SH-SY5Y (cell line): ENCODE measurements around the gene OR5K1.

Source experiments
- GATA2 ChIP-seq: IDR thresholded peaks from 2 replicates; pipeline ENCODE4 v1.6.1; 2011; ENCODE audit warnings: mild to moderate bottlenecking, low read depth, low read length
- GATA3 ChIP-seq: IDR thresholded peaks from 2 replicates; pipeline ENCODE4 v1.6.1; 2011; ENCODE audit warnings: low read depth, mild to moderate bottlenecking, low read length, moderate library complexity

Gene OR5K1

DNA sequence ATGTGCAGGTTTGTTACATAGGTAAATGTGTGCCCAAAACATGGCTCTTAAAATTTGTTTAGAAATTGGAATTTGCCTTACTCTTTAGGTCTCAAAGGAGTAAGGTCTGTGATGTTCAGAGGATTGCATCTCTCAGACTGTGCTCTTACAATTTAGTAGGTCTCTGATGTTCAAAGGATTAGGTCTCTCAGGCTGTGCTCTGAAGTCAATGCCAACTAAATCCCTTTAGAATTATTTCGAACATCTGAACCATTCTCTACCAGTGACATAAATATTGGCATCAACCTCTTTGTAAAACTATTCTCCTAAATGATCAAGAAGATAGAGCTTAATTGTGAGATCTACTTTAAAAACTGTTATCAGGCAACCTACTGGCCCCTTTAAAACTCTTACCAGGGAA lies at the start of gene OR5K1:
TSS of gene OR5K1 (plus strand) at position 301 of the 400 bp plus-strand sequence. CDS start 6,376 bp downstream, outside the sequence.
- TF ChIP-seq GATA3 (no peak), GATA2 (no peak)

DNA sequence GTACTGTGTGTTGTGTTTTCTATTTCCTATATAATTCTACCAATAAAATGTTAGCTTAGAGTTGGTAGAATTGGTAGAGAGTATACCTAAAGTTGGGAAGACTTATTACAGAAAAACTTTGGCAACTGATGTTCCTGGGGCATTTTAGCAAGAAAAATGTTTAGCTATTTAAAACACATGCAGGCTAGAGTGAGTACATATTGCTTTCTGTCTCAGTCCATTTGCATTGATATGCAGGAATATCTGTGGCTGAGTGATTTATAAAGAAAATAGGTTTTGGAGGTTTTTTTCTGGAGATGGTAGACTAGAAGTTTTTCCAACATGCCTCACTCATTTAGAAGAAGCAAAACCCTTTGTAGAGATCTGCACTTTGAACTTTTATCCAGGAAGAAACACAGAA lies 30.4 kb upstream of the OR5K1 start:
- TF ChIP-seq GATA3 = no peak
- TF ChIP-seq GATA2 = no peak

DNA sequence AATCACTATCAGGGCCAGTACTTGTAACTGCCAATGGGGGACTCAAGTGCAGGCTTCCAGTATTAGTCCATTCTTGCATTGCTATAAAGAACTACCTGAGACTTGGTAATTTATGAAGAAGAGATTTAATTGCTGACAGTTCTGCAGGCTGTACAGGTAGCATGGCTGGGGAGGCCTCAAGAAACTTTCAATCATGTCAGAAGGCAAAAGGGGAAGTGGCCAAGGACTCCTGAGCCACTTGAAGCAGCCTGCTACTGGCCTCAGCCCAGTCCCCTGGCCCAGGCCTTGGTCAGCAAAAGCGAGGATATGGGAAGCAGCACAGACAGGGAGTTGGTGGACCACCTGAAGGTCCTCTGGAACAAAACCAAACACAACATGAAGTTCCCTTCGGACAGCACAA lies 29.2 kb upstream of the OR5K1 start:
- TF ChIP-seq GATA2 = no peak
- TF ChIP-seq GATA3 = no peak

DNA sequence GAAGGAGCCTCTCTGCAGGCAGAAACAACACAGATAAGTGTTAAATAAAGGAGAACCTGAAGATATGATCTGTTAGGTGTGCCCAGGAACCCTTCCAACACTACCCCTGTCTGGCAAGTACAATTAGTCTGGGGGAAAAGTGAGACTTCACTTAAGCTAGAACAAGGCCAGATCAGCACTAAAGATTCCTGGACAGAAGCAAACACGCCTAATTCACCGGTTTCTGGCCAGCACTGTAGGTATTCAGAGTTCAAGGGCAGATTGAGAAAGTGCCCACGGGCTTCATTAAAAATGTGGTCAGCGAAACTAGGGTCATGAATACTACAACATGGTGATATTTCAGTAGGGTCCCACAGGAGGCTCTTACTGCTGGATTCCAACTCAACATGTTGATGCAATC lies 28.6 kb upstream of the OR5K1 start:
- TF ChIP-seq GATA3 (no peak), GATA2 (no peak)

DNA sequence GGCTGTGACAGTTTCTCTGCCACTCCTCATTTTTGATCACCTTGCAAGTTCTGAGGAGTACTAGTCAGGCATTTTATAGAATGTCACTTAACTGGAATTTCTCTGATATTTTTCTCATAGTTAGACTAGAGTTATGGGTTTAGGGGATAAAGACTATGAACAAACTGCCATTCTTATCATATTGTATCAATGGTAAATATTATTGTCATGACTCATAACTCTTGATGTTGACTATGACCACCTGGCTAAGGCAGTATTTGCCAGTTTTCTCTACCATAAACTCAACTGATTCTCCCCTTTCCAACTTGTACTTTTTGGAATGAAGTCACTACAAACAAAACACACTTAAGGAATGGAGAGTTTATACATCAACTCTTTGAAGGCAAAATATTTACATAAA lies 22.7 kb upstream of the OR5K1 start:
- TF ChIP-seq GATA3 (no peak), GATA2 (no peak)

DNA sequence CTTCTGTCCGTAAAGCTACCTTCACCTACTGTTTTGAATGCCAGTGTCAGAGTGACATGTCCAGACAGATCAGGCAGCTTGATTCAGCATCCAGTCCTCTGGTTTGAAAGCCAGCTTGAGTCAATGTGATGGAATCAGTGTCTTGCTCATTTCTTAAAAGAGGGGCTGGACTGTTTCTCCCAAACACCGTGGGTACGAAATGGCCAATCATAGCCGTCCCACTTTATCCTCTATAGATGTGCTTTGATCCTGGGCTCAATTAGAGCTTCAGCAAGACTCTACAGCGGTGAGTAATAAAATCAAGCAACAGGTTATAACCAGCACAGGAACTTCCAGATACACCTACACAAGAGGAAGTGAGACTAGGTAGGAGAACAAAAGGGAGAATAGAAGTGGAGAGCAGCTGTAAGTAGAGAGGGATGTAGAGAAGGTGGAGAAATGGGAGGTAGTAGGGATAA lies 17.0 kb upstream of the OR5K1 start:
- TF ChIP-seq GATA2 = no peak
- TF ChIP-seq GATA3 = no peak

DNA sequence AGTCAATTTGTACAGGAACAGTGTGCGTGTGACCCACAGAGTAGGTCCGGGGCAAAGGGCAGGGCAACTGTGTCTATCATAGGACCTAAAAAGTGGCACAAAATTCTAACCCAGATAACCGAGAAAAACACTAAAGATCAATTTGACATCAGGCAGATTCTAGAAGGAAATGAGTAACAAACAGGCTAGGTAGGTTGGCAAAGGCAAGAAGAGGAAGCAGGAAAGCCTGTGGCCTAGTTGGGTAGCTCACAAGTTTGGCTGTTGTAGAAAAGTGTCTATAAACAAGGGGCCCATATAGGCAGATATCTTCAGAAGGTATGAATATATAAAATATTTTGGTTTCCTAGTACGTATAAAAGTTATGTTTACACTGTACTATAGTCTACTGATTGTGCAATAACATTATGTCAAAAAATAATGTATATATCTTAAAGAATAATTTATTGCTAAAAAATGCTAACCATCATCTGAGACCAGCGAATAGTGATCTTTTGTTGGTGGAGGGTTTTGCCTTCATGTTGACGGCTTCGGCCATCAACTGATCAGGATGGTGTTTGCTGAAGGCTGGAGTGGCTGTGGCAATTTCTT lies 13.3 kb upstream of the OR5K1 start:
- no peak for TF ChIP-seq GATA3
- no peak for TF ChIP-seq GATA2

DNA sequence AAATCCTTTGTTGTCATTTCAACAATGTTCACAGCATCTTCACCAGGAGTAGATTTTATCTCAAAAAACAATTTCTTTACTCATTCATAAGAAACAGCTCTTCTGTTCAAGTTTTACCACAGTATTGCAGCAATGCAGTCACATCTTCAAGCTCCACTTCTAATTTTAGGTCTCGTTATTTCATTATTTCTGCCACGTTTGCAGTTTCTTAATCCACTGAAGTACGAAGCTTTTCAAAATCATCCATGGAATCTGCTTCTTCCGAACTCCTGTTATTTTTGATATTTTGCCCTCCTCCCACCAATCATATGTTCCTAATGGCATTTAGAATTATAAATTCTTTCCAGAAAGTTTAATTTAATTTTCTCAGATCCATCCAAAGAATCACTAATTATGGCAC lies 12.6 kb upstream of the OR5K1 start:
- no peak for TF ChIP-seq GATA3
- TF ChIP-seq GATA2 = no peak

DNA sequence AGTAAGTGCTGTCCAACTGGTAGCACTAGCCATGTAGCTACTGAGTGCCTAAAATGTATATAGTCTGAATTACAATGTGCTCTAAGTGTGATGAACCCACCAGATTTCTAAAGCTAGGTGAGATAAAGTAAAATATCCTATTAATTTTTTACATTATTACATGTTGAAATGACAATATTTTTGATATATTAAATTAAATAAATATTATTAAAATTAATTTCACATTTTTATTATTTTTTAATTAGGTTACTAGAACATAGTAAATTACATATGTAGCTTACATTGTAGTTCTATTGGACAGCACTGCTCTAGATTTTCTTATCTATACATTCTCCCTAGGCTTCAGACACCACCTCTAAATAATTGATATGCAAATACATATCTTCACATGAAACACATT lies 9.2 kb upstream of the OR5K1 start:
- TF ChIP-seq GATA2 (no peak), GATA3 (no peak)

DNA sequence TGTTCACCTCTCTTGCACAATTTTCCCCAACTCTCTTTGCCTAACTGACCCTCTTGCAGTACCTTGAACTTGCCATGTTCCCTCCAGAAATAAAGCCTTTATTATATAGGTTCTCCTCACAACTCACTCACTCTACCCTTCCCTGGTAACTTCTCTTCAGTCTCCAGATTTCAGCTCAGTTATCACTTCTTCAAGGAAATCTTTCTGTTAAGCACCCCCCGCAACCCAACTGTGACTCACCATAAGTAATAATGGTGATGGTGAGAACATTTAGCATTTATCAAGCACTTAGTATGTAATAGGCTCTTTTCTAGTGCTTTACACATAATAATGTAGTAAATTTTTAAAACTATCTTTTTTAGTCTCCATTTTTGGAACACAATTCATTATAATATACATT lies 8.1 kb upstream of the OR5K1 start:
- TF ChIP-seq GATA2 (no peak), GATA3 (no peak)

DNA sequence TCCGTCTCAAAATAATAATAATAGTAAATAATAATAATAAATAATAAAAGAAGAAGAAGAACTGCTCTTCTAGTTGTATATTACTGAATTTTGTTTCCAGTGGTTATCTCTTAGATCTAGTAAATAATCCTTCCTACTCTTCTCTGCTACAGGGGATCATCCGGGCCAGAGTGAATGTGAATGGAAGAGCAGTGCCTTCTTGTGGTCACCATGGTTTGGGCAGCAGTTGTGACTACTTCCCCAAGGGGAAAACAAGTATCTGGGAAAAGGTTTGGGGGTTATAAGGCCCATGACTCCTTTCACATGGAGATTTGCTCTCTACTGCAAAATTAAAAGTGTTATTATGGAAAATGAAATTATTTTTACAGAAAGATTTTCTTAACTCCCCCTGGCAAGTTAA lies 5.5 kb upstream of the OR5K1 start:
- TF ChIP-seq GATA2 = no peak
- no peak for TF ChIP-seq GATA3

DNA sequence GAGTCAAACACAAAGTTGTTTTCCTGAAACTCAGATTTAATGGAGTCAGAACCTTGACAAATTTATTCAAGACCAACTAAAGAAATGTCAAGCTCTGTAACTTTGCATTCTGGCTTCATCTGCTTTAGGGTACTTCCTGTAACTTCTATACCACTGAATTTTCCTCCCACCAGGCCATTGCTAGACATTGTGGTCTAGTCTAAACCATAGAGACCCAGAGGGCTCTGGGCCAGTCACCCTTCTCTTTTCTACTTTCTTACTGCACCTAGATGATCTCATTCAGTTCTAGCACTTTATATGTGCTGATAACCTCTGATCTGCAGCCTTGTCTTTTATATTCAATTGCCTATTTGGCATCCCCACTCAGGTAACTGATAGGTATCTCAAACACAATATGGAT lies 2.8 kb upstream of the OR5K1 start:
- TF ChIP-seq GATA3 (no peak), GATA2 (no peak)

DNA sequence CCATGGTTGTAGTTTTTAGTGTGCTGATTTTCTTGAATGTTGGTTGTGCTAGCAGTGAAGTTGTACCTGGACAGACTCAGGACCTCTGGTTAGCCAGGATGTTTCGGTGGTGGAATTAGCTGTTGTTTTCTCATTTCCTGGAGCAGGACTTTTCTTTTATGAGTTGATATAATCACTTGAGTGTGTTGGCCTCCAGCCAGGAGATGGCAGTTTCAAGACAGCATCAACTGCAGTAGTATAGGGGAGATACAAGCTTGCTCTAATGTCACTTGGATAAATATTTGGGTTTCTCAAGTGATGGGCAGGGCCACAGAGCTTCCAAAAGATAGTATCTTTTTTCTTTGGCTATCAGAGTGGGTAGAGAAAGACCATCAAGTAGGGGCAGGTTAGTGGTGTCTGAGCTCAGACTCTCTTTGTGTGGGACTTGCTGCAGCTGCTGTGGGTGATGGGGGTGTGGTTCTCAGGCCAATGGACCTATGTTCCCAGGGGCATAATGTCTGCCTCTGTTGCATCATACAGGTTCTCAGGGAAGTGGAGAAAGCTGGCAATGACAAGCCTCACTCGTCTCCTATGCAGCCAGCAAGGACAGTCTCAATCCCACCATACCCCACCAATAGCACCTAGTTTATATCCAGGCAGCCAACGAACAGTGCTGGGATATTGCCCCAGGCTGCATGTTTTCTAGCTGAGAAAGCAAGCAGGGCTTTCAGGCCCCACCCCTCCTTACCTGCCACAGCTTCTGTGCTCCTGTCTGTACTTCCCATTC lies 19.9 kb downstream of the OR5K1 start:
- TF ChIP-seq GATA2 = no peak

DNA sequence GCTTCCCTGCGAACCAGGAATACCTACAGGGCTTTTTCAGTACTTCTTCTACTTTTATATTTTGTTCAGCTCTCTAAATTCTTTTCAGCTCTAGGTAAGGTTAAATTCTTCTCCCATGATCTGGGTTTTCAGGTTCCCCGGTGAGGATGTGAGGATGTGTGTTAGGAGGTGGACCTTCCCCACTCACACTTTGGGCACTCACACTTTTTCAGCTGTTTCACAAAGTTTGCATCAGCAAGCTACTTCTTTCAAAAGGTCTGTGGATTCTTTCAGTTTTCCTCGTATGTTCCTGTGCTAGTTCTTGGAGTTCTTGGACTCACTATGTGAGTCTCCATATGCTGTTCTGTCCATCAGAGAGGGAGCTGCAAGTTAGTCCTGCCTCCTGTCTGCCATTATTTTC lies 20.6 kb downstream of the OR5K1 start:
- no peak for TF ChIP-seq GATA3

DNA sequence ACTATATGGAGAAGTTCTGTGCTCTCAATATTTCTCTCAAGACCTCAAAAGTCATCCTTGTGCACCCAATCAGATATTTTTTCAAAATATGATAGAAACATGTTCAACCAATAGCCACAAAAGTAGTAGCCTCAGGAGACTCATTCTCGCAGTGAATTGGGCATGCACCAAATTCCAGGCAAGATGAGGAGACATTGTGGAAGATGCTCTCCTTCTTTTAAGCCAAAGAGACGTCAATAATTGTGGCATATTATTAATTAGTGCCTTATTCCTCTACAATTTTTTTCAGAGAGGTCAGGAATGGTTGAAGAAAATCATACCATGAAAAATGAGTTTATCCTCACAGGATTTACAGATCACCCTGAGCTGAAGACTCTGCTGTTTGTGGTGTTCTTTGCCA lies 34.4 kb downstream of the OR5K1 start, which contains the start of gene OR5K2:
TSS of gene OR5K2 (plus strand) at position 301 of the 400 bp plus-strand sequence. CDS start at position 301, 0 bp downstream.
- TF ChIP-seq GATA2 = no peak
- TF ChIP-seq GATA3 = no peak

DNA sequence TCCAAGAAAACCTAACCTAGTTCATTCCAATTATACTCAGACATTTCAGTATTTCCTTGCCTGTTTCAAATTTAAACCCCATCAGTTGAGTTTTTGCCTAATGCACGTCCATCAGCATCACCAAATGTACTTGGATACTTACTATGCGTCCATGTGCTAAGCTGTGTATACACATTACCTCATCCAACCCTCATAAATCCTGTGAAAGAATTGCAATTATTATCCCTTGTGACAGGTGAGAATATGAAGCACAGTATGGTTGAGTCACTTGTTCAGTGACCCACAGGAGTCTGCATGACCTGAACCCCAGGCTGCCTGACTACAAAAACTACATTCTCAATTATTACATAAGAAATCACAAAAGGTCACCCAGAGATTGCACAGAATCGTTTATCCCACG lies 37.0 kb downstream of the OR5K1 start:
- TF ChIP-seq GATA2 (no peak), GATA3 (no peak)
